Measurements from ENCODE around the gene DDX10.

DNA sequence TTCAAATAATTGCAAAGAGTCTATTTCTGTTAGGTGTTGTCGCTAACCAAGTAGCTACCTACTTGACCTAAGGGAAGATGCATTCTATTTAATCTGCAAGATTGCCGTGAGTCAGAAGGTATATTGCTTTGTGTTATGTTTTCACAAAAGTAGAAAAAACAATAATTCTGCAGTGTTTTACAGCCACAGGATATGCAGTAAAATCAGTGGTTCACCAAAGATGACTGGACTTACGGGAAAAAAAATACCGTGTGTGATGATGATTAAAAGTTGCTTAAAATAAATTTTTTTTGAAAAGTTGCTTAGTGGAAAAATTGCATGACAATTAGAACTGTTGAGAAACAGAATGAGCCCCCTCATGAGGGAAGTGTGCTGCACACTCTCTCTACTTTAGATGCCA is 209.1 kb downstream of the DDX10 start:
- TF ChIP-seq, protein P1, sequence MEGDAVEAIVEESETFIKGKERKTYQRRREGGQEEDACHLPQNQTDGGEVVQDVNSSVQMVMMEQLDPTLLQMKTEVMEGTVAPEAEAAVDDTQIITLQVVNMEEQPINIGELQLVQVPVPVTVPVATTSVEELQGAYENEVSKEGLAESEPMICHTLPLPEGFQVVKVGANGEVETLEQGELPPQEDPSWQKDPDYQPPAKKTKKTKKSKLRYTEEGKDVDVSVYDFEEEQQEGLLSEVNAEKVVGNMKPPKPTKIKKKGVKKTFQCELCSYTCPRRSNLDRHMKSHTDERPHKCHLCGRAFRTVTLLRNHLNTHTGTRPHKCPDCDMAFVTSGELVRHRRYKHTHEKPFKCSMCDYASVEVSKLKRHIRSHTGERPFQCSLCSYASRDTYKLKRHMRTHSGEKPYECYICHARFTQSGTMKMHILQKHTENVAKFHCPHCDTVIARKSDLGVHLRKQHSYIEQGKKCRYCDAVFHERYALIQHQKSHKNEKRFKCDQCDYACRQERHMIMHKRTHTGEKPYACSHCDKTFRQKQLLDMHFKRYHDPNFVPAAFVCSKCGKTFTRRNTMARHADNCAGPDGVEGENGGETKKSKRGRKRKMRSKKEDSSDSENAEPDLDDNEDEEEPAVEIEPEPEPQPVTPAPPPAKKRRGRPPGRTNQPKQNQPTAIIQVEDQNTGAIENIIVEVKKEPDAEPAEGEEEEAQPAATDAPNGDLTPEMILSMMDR (IDR thresholded peaks at IDR 0.05): no peak
- no peak for TF ChIP-seq ZFX (IDR thresholded peaks at IDR 0.05; ENCODE audit: borderline replicate concordance)
